Upper lobe of left lung (tissue), 6 donors: ENCODE measurements around the gene NEU4. TPM values are rescaled to one million over a fixed set of nuclear protein-coding genes. Genes with fewer than 3 reads are reported as not detected.

Experiments
- ATAC-seq, 2 donors: fragments of 200-7000 bp; cut with Tn5 transposase; one replicate each; pipeline ENCODE4 v1.9.1; 2022; ENCODE audit warnings: mild to moderate bottlenecking in 2 of 2, moderate library complexity in 2 of 2; ENCODE audit not compliant: low FRiP score in 2 of 2
- DNase-seq, 2 donors: peaks; one replicate each; pipeline ENCODE4 v3.0.0-alpha.2; 2019 to 2020
- H3K27ac ChIP-seq, 4 donors: fragments of 200-600 bp; sonication (generic); one replicate each; pipeline ENCODE4 v1.5.1; 2016 to 2019
- H3K27me3 ChIP-seq, 4 donors: fragments of 200-600 bp; sonication (generic); one replicate each; pipeline ENCODE4 v1.5.1; 2017 to 2019
- H3K36me3 ChIP-seq, 4 donors: fragments of 200-600 bp; sonication (generic); one replicate each; pipeline ENCODE4 v1.5.1; 2016 to 2019
- H3K4me1 ChIP-seq, 4 donors: fragments of 200-600 bp; sonication (generic); one replicate each; pipeline ENCODE4 v1.5.1; 2018 to 2019
- H3K4me3 ChIP-seq, 4 donors: fragments of 200-600 bp; sonication (generic); one replicate each; pipeline ENCODE4 v1.5.1; 2017 to 2019; ENCODE audit warnings: mild to moderate bottlenecking in 2 of 4, moderate library complexity in 1 of 4
- H3K9me3 ChIP-seq, 4 donors: fragments of 200-600 bp; sonication (generic); one replicate each; pipeline ENCODE4 v1.5.1; 2018 to 2019
- CTCF ChIP-seq, 6 experiments: fragments of 450-650 bp in 4 of 6; fragments of 200-600 bp in 2 of 6; sonication (generic) in 2 of 6; IDR thresholded peaks; one replicate each; pipeline ENCODE4 v1.5.1; 2016 to 2019; ENCODE audit warnings: antibody characterized with exemption in 6 of 6
- EP300 ChIP-seq, 4 donors: sonication (generic); formaldehyde crosslinking; IDR thresholded peaks; one replicate each; pipeline ENCODE4 v1.5.1; 2017; ENCODE audit warnings: antibody characterized with exemption in 4 of 4, control low read depth in 2 of 4
- POLR2A ChIP-seq, 4 donors: fragments of 450-650 bp; IDR thresholded peaks; one replicate each; pipeline ENCODE4 v1.5.1; 2016 to 2017; ENCODE audit warnings: antibody characterized with exemption in 4 of 4, mild to moderate bottlenecking in 2 of 4
- POLR2AphosphoS5 ChIP-seq, 2 donors: sonication (generic); formaldehyde crosslinking; IDR thresholded peaks; one replicate each; pipeline ENCODE4 v1.5.1; 2017; ENCODE audit warnings: antibody characterized with exemption in 2 of 2
- WGBS, 2 donors: methylation state at CpG; one replicate each; pipeline ENCODE4 v1.1.5; 2017 to 2018; 5-methylcytosine and 5-hydroxymethylcytosine counted together
- total RNA-seq, 6 donors: library from RNA; depleted of rRNA in 4 of 6; stranded (reverse); fragments of >200 nt in 4 of 6; gene quantifications; one replicate each; pipeline versions ENCODE4 v1.1.0 to v1.2.1, GENCODE V29; 2016 to 2021
- donor health status: DM: no; HTN: no; CAD: no; lungs with moderate emphysema.
- donor health status: DM: no; HTN: yes; CAD: no; lungs with severe emphysema.

The NEU4 gene
- total RNA-seq, 6 donors from 2014 or later, result 2.9 TPM; not detected in 5

DNA sequence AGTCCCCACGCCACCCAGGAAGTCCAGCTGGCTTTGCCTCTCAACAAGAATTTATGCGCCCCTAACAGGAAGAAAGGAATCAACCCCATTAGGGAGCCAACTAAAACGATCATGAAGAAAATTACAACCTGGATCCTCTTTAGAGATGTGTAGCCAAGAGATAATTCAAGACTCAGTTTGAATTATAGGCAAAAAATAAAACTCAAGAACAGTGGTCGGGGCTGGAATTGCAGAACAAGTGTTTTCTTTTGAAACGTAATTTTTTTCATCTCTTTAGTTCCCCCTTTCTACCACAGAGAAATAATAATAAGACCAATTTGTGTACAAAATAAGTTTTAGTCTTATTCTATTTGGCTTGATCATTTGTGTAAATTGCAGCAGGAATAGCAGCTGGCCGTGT, 27.3 kb downstream of the NEU4 start:
- H3K4me1 ChIP-seq, result no peaks in the 10 kb centered on the region
- TF ChIP-seq POLR2AphosphoS5 (IDR thresholded peaks at IDR 0.05), result no peak
- no peak for TF ChIP-seq POLR2A (IDR thresholded peaks at IDR 0.05)
- TF ChIP-seq CTCF (IDR thresholded peaks at IDR 0.05), result no peak
- no peak for TF ChIP-seq EP300 (IDR thresholded peaks at IDR 0.05)
- H3K27me3 ChIP-seq, result no peaks in the 10 kb centered on the region
- no peak for ATAC-seq
- H3K36me3 ChIP-seq, result no peaks in the 10 kb centered on the region
- H3K4me3 ChIP-seq, result no peak overlapping the region
- 62 to 63% methylated on average over 6 of the region's 6 CpGs for WGBS, 2 donors
- no peak overlapping the region for H3K27ac ChIP-seq
- DNase-seq, result no peak
- no peaks in the 10 kb centered on the region for H3K9me3 ChIP-seq

DNA sequence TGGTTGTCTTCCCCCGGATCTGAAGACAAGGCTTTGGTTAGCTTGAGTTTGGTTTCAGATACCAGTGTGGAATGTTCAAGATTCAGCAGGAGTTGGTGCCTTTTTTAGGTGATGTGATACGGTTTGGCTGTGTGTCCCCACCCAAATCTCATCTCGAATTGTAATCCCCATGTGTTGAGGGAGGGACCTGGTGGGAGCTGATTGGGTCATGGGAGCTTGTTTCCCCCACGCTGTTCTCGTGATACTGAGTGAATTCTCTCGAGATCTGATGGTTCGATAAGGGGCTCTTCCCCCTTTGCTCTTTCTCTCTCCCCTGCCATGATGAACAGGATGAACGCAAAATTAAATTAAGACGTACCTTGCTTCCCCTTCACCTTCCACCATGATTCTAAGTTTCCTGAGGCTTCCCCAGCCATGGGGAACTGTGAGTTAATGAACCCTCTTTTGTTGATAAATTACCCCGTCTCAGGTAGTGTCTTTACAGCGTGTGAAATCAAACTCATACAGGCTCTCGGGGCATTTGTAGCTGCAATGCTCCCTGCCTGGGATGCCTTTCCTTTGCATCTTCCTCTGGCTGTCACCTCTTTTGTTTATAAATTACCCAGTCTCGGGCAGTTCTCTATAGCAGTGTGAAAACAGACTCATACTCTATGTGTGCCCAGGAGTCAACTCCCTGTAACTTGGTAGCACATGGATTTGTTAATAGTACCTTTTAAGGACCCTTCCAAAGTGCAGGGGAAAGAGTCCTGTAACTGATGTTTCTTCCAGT, 28.4 kb downstream of the NEU4 start:
- no peaks in the 10 kb centered on the region for H3K4me1 ChIP-seq
- H3K27ac ChIP-seq, result no peak overlapping the region
- 63% methylated on average over 13 of the region's 13 CpGs for WGBS, 2 donors
- no peak for DNase-seq
- no peak for ATAC-seq
- no peak for TF ChIP-seq POLR2A (IDR thresholded peaks at IDR 0.05)
- TF ChIP-seq EP300 (IDR thresholded peaks at IDR 0.05), result no peak
- no peak for TF ChIP-seq CTCF (IDR thresholded peaks at IDR 0.05)
- no peak for TF ChIP-seq POLR2AphosphoS5 (IDR thresholded peaks at IDR 0.05)
- no peak overlapping the region for H3K4me3 ChIP-seq
- H3K9me3 ChIP-seq, result no peaks in the 10 kb centered on the region
- H3K36me3 ChIP-seq, result no peaks in the 10 kb centered on the region
- no peaks in the 10 kb centered on the region for H3K27me3 ChIP-seq

DNA sequence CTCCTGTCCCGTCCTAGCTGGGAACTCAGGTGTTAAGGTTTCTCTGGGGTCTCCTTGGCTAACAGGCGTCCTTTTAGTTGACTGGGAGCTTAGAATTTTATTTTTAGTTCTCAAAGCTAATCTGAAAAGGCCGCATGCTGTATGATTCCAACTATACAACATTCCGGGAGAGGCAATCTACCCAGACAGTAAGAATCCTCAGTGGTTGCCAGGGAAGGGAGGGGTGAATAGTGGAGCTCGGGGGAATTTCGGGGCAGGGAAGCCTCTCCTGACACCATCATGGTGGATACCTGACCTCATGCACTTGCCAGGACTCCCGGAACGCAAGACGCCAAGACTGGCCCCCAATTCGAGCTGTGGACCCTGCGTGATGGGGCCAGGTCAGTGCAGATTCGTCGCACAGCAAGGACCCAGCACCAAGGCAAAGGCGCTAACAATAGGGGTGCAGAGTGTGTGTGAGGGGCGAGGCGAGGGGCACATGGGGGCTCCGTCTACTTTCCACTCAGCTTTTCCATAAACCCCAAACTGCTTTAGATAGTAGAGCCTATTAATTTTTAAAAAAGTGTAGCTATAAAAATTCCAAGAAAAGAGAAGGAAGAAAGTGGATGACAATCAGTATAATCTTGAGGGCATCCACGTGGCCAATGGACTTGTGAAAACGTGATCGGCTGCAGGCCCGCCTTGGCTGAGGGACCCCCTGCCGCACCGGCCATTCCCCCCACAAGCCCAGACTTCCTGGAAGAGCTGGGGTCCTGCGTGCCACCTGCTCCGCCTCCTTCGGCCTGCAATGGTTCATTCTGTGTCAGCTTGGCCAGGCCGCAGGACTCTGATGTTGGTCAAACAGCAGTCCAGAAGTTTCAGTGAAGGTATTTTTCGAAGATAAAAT, 32.4 kb downstream of the NEU4 start:
- WGBS, 2 donors, result 78 to 84% methylated on average over 28 of the region's 28 CpGs
- Histone ChIP-seq H3K27ac (no peak overlapping the region), H3K4me3 (no peak overlapping the region), H3K27me3 (peaks cover 0 to 5% (median 0%) of the 10 kb centered on the region in 4 donors), H3K9me3 (no peaks in the 10 kb centered on the region), H3K4me1 (peaks cover 10 to 26% (median 16%) of the 10 kb centered on the region in 4 donors), H3K36me3 (no peaks in the 10 kb centered on the region)
- TF ChIP-seq EP300 (IDR thresholded peaks at IDR 0.05) (no peak), POLR2AphosphoS5 (IDR thresholded peaks at IDR 0.05) (no peak)
- DNase-seq (peak in 1 of 2 donors; percentile 65), ATAC-seq (no peak)

GRCh38 chr2:241842067-241842415, 33.0 kb downstream of the NEU4 start:
- no peak overlapping the region for H3K27ac ChIP-seq
- no peak overlapping the region for H3K4me3 ChIP-seq
- no peaks in the 10 kb centered on the region for H3K9me3 ChIP-seq
- 86 to 89% methylated on average over 11 of the region's 11 CpGs for WGBS, 2 donors
- ATAC-seq, result no peak
- TF ChIP-seq POLR2A (IDR thresholded peaks at IDR 0.05), result no peak
- no peak for TF ChIP-seq CTCF (IDR thresholded peaks at IDR 0.05)
- no peak for TF ChIP-seq EP300 (IDR thresholded peaks at IDR 0.05)
- TF ChIP-seq POLR2AphosphoS5 (IDR thresholded peaks at IDR 0.05), result no peak
- H3K36me3 ChIP-seq, result no peaks in the 10 kb centered on the region
- H3K27me3 ChIP-seq, result peaks cover 0 to 5% (median 0%) of the 10 kb centered on the region in 4 donors
- DNase-seq, result no peak
- peaks cover 10 to 26% (median 16%) of the 10 kb centered on the region in 4 donors for H3K4me1 ChIP-seq

DNA sequence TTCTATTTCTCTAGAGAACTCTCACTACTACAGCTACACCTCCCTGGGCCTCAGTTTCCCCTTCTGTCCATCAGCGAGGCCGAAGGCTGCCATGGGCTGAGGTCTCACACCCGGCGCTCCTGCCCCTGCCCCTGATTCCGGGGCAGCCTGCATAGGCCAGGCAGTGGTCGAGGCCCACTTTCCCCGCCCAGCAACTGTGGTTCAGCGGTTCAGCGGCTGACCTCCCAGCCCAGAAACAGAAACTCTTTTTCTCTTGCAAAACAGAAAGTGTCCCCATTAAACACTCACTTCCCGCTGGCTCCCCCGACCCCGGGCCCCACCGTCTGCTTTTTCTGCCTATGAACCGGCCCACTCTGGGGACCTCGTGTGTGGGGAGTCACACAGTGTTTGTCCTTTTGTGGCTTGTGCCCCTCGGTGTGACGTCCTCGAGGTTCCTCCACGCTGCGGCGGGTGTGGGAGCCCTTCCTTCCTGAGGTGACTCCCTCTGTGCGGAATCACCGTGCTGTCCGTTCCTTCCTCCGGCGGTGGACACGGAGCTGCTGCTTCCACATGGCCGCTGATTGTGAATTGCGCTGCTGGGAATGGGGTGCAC, 33.7 kb downstream of the NEU4 start:
- TF ChIP-seq CTCF (IDR thresholded peaks at IDR 0.05), result no peak
- TF ChIP-seq EP300 (IDR thresholded peaks at IDR 0.05), result peak in 1 of 4 donors; percentile 62
- peak in 2 of 4 donors; percentile 15 to 68 for TF ChIP-seq POLR2A (IDR thresholded peaks at IDR 0.05)
- TF ChIP-seq POLR2AphosphoS5 (IDR thresholded peaks at IDR 0.05), result peak; percentile 37 to 74
- Histone ChIP-seq H3K27ac (peak overlapping the region; percentile 26 to 75 (median 66)), H3K36me3 (no peaks in the 10 kb centered on the region), H3K4me1 (peaks cover 10 to 26% (median 16%) of the 10 kb centered on the region in 4 donors), H3K9me3 (no peaks in the 10 kb centered on the region), H3K27me3 (peaks cover 0 to 5% (median 0%) of the 10 kb centered on the region in 4 donors), H3K4me3 (peak overlapping the region in 3 of 4 donors; percentile 37 to 51 (median 46))
- ATAC-seq, result peak; percentile 55 to 60
- peak; percentile 65 to 83 for DNase-seq
- 37 to 44% methylated on average over 24 to 29 of the region's 29 CpGs for WGBS, 2 donors
